ENCODE data around the gene TTC29. TPM values are rescaled to one million over a fixed set of nuclear protein-coding genes. Genes with fewer than 3 reads are reported as not detected.

TTC29 gene
- total RNA-seq, 4 donors from 2014 or later = not detected

DNA sequence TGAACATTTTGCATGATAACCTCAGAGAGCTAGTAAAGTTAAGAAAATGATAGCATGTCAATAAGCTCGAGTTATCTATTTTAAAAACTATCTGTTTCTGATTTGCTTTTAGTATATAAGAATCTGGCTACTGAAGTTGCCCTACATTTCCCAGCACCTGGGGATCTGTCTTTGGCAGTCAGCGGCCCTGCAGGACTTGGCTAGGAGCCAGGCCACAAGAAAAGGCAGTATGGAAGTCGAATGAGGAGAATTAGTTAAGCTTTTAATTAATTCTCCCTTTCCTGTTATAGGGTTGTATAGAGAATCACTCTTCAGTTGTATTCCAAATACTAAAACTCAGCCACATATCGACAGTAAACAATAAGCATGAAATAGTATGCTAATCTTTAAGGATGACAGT lies 284.3 kb downstream of the TTC29 start:
- DNase-seq (ENCODE audit: low spot score) (no peak), ATAC-seq (ENCODE audit: low FRiP score) (no peak)
- TF ChIP-seq, protein P1, sequence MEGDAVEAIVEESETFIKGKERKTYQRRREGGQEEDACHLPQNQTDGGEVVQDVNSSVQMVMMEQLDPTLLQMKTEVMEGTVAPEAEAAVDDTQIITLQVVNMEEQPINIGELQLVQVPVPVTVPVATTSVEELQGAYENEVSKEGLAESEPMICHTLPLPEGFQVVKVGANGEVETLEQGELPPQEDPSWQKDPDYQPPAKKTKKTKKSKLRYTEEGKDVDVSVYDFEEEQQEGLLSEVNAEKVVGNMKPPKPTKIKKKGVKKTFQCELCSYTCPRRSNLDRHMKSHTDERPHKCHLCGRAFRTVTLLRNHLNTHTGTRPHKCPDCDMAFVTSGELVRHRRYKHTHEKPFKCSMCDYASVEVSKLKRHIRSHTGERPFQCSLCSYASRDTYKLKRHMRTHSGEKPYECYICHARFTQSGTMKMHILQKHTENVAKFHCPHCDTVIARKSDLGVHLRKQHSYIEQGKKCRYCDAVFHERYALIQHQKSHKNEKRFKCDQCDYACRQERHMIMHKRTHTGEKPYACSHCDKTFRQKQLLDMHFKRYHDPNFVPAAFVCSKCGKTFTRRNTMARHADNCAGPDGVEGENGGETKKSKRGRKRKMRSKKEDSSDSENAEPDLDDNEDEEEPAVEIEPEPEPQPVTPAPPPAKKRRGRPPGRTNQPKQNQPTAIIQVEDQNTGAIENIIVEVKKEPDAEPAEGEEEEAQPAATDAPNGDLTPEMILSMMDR (IDR thresholded peaks at IDR 0.05) = no peak

All from omental fat pad (tissue), 4 donors.